B cell (primary cell): Measurements from ENCODE around the gene GSE1.

Experiments used
- EZH2 ChIP-seq: IDR thresholded peaks from 2 replicates; pipeline ENCODE4 v1.6.1; 2012; ENCODE audit warnings: borderline replicate concordance, low read depth, mild to moderate bottlenecking, moderate library complexity, low read length; ENCODE audit not compliant: insufficient read depth, poor library complexity, severe bottlenecking
- TF ChIP-seq, protein P1 (sequence below): fragments of 200-600 bp; IDR thresholded peaks from one replicate; pipeline ENCODE4 v1.8.0; 2022; ENCODE audit warnings: antibody characterized with exemption, mild to moderate bottlenecking

DNA sequence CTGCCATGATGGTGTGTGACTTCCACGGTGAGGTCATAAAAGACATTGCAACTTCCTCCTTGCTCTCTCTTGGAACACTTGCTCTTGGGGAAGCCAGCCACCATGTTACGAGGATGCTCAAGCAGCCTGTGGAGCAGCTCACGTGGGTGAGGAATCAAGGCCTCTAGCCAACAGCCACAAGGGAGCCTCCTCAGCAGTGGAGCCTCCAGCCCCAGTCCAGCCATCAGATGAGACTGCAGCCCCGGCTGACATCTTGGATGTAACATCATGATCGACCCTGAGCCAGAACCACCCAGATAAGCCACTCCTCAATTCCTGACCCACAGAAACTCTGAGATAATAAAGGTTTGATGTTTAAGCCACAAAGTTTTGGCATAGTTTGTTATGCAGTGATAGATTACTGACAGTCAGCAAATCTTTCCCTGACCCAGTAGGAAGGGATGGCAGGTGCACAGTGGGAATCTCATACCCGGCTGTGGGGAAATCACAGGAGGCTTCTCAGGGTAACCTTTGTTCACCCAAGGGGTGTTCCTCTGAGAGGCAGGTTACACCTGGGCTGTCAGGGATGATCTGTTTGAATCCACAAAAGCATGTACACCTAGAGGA is 99.0 kb downstream of the GSE1 start:
- TF ChIP-seq, protein P1, sequence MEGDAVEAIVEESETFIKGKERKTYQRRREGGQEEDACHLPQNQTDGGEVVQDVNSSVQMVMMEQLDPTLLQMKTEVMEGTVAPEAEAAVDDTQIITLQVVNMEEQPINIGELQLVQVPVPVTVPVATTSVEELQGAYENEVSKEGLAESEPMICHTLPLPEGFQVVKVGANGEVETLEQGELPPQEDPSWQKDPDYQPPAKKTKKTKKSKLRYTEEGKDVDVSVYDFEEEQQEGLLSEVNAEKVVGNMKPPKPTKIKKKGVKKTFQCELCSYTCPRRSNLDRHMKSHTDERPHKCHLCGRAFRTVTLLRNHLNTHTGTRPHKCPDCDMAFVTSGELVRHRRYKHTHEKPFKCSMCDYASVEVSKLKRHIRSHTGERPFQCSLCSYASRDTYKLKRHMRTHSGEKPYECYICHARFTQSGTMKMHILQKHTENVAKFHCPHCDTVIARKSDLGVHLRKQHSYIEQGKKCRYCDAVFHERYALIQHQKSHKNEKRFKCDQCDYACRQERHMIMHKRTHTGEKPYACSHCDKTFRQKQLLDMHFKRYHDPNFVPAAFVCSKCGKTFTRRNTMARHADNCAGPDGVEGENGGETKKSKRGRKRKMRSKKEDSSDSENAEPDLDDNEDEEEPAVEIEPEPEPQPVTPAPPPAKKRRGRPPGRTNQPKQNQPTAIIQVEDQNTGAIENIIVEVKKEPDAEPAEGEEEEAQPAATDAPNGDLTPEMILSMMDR, result no peak
- TF ChIP-seq EZH2, result no peak
